DMS 273 treated with DMSO at 0.1 percent for 48 hours (cell line): ENCODE measurements around the gene UBB.
"Not testable (repeated sequence)": the region's sequence is repeated elsewhere in the genome, so short reads cannot be mapped to it uniquely, and the experiment has no call there.

ENCODE experiments used
- DNase-seq: peaks from one replicate; lab custom pipeline; 2025; lab: John Stamatoyannopoulos, UW

Gene UBB

GRCh38 chr17:16377941-16378341, 3.0 kb upstream of the UBB start:
- DNase-seq, result no peak

- DNase-seq, result no peak
These were observed 2.1 kb upstream of the UBB start for GRCh38 chr17:16378636-16379282.

GRCh38 chr17:16379654-16380053, 1.2 kb upstream of the UBB start:
- DNase-seq, result no peak

GRCh38 chr17:16381496-16381820, 567 bp downstream of the UBB start:
- no peak for DNase-seq

GRCh38 chr17:16383216-16383615, 2.3 kb downstream of the UBB start:
- no peak for DNase-seq

- DNase-seq, result no peak
These were observed 2.9 kb downstream of the UBB start for GRCh38 chr17:16383772-16384287.

GRCh38 chr17:16384557-16384956, 3.7 kb downstream of the UBB start:
- no peak for DNase-seq

GRCh38 chr17:16386126-16386507, 5.2 kb downstream of the UBB start:
- DNase-seq, result not testable (repeated sequence)

GRCh38 chr17:16391451-16391850, 10.6 kb downstream of the UBB start:
- DNase-seq, result no peak

GRCh38 chr17:16392491-16392890, 11.6 kb downstream of the UBB start:
- DNase-seq, result not testable (repeated sequence)

- not testable (repeated sequence) for DNase-seq
These were observed 15.0 kb downstream of the UBB start for GRCh38 chr17:16395887-16396286.

GRCh38 chr17:16396693-16397092, 15.8 kb downstream of the UBB start:
- not testable (repeated sequence) for DNase-seq

- DNase-seq, result no peak
These were observed 17.7 kb downstream of the UBB start for GRCh38 chr17:16398270-16399267.

GRCh38 chr17:16403847-16404246, 23.0 kb downstream of the UBB start:
- not testable (repeated sequence) for DNase-seq

- DNase-seq, result no peak
These were observed 26.1 kb downstream of the UBB start for GRCh38 chr17:16406742-16407674.

- DNase-seq, result peak; percentile 30
These were observed 27.2 kb downstream of the UBB start for GRCh38 chr17:16407911-16408588.

- DNase-seq, result no peak
These were observed 34.4 kb downstream of the UBB start, which contains the start of gene TRPV2 for GRCh38 chr17:16415031-16415924. Gene TRPV2 (plus strand): TSS chr17:16415571. CDS start chr17:16417669, 2,098 bp downstream.

GRCh38 chr17:16417399-16417798, 36.5 kb downstream of the UBB start:
- no peak for DNase-seq

- no peak for DNase-seq
These were observed 37.2 kb downstream of the UBB start for GRCh38 chr17:16417896-16418684.
